Activated naive CD4-positive, alpha-beta T cell treated with anti-CD3 and anti-CD28 coated beads, Interleukin-2, amount 10 ng/mL, durations not matched to agents 7 days and 5 days (primary cell): ENCODE results near the gene ZXDC.

Experiments
- CTCF ChIA-PET: fragments of 350-600 bp; sonication (Branson Sonifier 250); formaldehyde crosslinking; loops from one replicate; lab custom pipeline; 2021; ENCODE audit warnings: antibody characterized with exemption; lab: Charles Lee
- DNase-seq: peaks from one replicate; pipeline ENCODE4 v3.0.0-alpha.2; 2020
- H3K27ac Mint-ChIP-seq: one replicate; pipeline ENCODE4 v1.8.0; 2021; ENCODE audit warnings: mild to moderate bottlenecking, moderate library complexity, mixed read lengths
- H3K27me3 Mint-ChIP-seq: one replicate; pipeline ENCODE4 v1.8.0; 2021; ENCODE audit warnings: mild to moderate bottlenecking, mixed read lengths
- H3K36me3 Mint-ChIP-seq: one replicate; pipeline ENCODE4 v1.8.0; 2021; ENCODE audit warnings: mixed read lengths
- H3K4me1 Mint-ChIP-seq: one replicate; pipeline ENCODE4 v1.8.0; 2021; ENCODE audit warnings: mixed read lengths
- H3K4me3 Mint-ChIP-seq: one replicate; pipeline ENCODE4 v1.8.0; 2021; ENCODE audit warnings: mild to moderate bottlenecking, moderate library complexity, mixed read lengths
- H3K9me3 Mint-ChIP-seq: one replicate; pipeline ENCODE4 v1.8.0; 2021; ENCODE audit warnings: mixed read lengths

The ZXDC gene

DNA sequence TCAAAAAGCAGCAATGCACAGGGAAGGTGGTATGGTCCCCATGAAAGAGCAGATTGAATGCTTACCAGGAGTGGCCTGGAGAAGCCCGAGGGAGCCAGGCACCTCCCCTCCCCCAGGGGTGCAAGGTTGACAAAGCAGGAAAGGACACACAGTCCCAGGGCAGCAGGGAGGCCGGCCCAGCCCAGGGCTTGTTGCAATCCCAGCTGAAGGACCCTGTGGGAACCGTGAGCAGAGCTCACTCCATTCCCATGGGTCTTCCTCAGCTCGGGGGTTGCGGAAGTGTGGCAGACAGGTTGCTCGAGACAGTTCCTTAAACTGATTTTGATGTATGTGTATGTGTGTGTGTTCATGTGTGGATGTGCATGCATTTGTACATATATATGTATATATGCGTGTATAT, 26.0 kb upstream of the ZXDC start:
- Mint-ChIP-seq H3K27ac (no peak overlapping the region), H3K4me1 (peaks cover 9% of the 10 kb centered on the region), H3K36me3 (no peaks in the 10 kb centered on the region), H3K4me3 (no peak overlapping the region), H3K27me3 (no peaks in the 10 kb centered on the region), H3K9me3 (no peaks in the 10 kb centered on the region)
- CTCF ChIA-PET, result no interaction called here
- no peak for DNase-seq

DNA sequence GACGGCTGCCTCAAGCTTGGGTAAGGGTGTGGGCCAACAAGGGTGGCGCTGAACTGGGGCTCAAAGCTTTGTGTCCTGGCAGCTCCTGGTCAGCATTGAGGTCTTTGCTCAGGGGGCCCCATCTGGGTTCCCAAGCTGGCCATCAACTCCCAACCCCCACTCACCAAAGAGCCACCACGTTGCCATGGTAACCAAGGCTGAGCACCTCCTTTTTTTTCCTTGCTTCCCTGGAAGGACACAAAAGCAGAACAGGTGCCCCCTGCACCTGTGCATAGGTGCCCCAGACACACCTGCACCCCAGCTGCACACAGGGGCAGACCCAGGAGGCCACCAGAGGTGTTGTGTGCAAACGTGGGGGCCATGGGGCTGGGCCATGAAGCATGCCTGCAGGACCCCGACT, 25.4 kb upstream of the ZXDC start:
- H3K27ac Mint-ChIP-seq, result no peak overlapping the region
- no peaks in the 10 kb centered on the region for H3K27me3 Mint-ChIP-seq
- no peaks in the 10 kb centered on the region for H3K36me3 Mint-ChIP-seq
- CTCF ChIA-PET, result no interaction called here
- peaks cover 11% of the 10 kb centered on the region for H3K4me1 Mint-ChIP-seq
- no peaks in the 10 kb centered on the region for H3K9me3 Mint-ChIP-seq
- H3K4me3 Mint-ChIP-seq, result no peak overlapping the region
- no peak for DNase-seq

DNA sequence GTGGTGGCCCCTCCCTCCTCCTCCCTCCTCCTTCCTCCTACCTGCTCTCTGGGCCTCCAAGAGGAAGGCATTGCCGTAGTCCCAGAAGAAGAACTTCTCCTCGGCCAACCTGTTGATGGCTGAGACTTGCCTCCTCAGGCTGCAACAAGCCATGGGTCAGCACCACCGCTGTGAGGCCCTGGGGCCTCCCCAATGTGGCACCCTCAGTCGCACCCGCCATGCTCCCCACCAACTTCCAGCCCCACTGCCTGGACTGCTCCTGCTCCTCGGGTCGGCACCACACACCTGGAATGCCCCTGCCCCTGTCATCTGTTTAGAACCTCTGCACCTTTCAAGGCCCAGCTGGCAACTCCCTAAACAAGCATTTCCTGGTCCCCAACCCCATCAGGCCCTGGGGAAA, 24.3 kb upstream of the ZXDC start:
- CTCF ChIA-PET, result interaction anchor here (1.5 kb wide), 1 partner anchor 19 kb away, joined by 3 read pairs; no protein-coding TSS in a partner anchor

DNA sequence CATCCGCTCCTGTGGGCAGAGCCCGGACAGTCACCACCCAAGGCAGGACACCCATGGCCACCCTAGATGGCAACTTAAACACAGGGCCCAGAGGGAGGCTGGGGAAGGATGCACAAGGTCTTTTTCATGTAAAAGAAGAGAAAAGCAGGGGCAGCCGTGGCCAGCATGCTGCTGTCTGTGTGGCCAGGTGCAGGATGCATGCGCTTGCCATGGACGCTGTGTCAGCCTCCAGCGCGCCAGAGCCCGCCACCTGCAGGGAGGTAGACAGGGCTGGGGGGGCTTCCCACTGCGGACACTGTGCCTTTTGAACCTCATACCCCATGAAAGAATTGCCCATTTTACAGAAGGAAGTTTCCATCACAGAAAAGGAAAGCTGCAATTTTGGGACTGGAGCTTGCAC, 23.7 kb upstream of the ZXDC start:
- no peaks in the 10 kb centered on the region for H3K27me3 Mint-ChIP-seq
- CTCF ChIA-PET, result interaction anchor here (1.5 kb wide), 1 partner anchor 20 kb away, joined by 3 read pairs; no protein-coding TSS in a partner anchor
- DNase-seq, result no peak
- no peaks in the 10 kb centered on the region for H3K9me3 Mint-ChIP-seq
- peaks cover 16% of the 10 kb centered on the region for H3K4me1 Mint-ChIP-seq
- no peak overlapping the region for H3K4me3 Mint-ChIP-seq
- H3K27ac Mint-ChIP-seq, result no peak overlapping the region
- H3K36me3 Mint-ChIP-seq, result no peaks in the 10 kb centered on the region

More for the DNA sequence above, 24.3 kb upstream of the ZXDC start:
- no peaks in the 10 kb centered on the region for H3K27me3 Mint-ChIP-seq
- no peak overlapping the region for H3K4me3 Mint-ChIP-seq
- H3K27ac Mint-ChIP-seq, result no peak overlapping the region
- H3K9me3 Mint-ChIP-seq, result no peaks in the 10 kb centered on the region
- no peaks in the 10 kb centered on the region for H3K36me3 Mint-ChIP-seq
- DNase-seq, result no peak
- peaks cover 13% of the 10 kb centered on the region for H3K4me1 Mint-ChIP-seq

DNA sequence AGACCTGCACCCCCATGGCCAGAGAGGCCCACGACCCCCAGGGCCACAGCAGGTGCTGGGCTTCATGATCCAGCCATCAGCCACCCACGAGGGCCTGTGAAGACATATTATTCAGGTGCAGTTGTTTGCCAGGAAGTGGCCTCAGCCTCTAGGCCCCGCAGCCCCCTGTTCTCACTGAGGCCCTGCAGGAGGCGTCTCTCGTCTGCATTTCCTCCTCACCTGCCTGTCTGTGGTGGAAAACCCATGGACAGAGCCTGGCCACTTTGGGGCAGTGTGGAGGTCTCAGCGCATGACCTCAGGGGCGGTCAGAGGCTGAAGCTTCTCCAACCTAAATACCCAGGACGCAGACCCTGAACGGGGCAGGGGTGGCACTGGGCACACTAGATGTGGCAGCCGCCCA, 23.2 kb upstream of the ZXDC start:
- CTCF ChIA-PET, result interaction anchor here (0.9 to 1.5 kb wide), 2 partner anchors 20 to 25 kb away, joined by 3 to 6 read pairs; partner anchors contain the start of gene CHST13
- H3K27me3 Mint-ChIP-seq, result no peaks in the 10 kb centered on the region
- H3K9me3 Mint-ChIP-seq, result no peaks in the 10 kb centered on the region
- H3K4me1 Mint-ChIP-seq, result peaks cover 21% of the 10 kb centered on the region
- no peak overlapping the region for H3K4me3 Mint-ChIP-seq
- peak; percentile 30 for DNase-seq
- H3K27ac Mint-ChIP-seq, result peak overlapping the region; percentile 77
- H3K36me3 Mint-ChIP-seq, result no peaks in the 10 kb centered on the region

DNA sequence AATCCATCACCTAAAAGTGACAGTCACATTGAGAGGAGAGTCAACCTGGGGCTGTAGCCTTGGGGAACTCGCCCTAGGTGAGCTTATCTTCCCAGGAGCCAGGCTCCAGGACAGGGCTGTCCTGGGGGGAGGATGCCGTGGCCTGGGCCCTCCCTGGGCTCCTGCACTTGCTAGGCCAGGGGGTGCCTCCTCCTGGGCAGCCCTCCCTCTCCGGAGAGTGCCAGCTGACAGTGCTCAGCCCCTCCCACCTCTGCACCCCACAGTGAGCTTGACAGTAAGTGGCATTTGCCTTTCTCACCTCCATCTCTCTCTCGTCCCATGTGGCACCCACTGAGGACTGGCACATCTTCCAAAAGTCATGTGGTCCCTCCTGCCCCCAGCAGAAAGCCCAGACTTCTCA, 22.8 kb upstream of the ZXDC start:
- Mint-ChIP-seq H3K9me3 (no peaks in the 10 kb centered on the region), H3K27me3 (no peaks in the 10 kb centered on the region), H3K36me3 (no peaks in the 10 kb centered on the region), H3K4me3 (no peak overlapping the region), H3K4me1 (peaks cover 24% of the 10 kb centered on the region), H3K27ac (peak overlapping the region; percentile 77)
- DNase-seq, result no peak
- CTCF ChIA-PET, result interaction anchor here (0.9 to 1.5 kb wide), 2 partner anchors 21 to 25 kb away, joined by 3 to 6 read pairs; partner anchors contain the start of gene CHST13

DNA sequence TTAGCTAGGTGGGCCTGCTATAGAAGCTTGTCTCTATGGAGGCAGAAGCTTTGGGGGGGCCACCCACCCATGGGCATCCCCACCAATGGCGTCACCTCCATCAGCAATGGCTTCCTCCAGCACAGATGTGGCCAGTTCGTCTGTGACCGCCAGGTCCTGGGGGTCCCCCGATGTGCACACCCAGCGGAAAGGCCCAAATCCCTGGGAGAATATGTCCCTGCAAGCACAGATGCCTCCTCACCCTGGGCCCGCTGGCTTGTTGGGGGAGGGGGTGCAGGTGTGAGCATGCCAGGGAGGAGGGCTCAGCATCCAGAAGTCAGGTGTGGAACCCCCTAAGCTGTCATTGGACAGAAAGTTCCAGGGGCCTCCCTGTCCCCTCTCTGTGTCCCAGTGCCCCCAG, 22.3 kb upstream of the ZXDC start:
- H3K36me3 Mint-ChIP-seq, result no peaks in the 10 kb centered on the region
- H3K27ac Mint-ChIP-seq, result no peak overlapping the region
- no peak overlapping the region for H3K4me3 Mint-ChIP-seq
- CTCF ChIA-PET, result interaction anchor here (2.2 kb wide), 1 partner anchor 11 kb away, joined by 6 read pairs; no protein-coding TSS in a partner anchor
- no peaks in the 10 kb centered on the region for H3K9me3 Mint-ChIP-seq
- peaks cover 28% of the 10 kb centered on the region for H3K4me1 Mint-ChIP-seq
- no peak for DNase-seq
- no peaks in the 10 kb centered on the region for H3K27me3 Mint-ChIP-seq

DNA sequence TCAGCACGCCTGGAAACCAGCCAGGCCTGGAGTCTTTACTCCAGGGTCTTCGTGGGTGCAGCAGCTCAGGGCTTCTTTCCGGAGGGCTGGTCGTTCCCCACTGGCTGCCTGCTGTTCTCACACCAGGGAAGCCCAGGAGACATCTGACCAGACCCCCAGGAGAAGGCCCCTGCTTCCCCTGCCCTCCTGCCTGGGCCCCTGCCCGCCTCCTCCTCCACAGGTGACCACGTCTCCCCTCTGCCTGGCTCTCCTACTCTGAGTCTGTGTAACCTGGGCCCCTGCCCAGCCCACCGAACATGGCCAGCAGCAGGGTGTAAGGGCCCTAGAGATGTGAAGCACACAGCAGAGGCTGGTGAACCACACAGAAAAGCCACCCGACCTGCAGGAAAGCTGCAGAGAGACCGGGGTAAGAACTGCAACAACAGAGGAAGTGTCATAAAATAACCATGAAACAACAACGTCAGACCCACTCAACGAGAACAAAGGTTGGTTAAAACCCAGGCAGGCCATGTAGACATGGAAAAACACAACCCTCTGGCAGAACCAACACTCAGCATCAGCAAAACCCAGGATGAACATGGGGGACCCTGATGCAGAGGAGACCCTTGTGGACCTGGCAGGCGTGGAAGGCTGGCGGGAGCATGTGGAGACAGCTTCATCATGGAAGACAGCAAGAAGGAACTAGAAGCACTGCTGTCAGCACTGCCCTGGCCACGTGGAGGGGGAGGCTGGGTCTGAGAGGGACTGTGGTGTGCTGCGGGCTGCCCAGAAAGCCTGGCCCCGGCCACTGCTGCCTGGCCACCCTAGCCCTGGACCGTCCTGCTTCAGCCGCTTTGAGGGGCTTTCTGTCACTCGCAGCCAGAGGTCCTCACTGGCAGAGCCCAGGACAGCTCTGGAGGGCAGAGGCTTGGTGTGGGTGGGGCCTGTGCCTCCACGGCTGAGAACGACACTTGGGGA, 21.5 kb upstream of the ZXDC start:
- DNase-seq, result peak; percentile 43
- H3K4me1 Mint-ChIP-seq, result peaks cover 28% of the 10 kb centered on the region
- no peaks in the 10 kb centered on the region for H3K36me3 Mint-ChIP-seq
- peak overlapping the region; percentile 89 for H3K27ac Mint-ChIP-seq
- H3K27me3 Mint-ChIP-seq, result no peaks in the 10 kb centered on the region
- H3K9me3 Mint-ChIP-seq, result no peaks in the 10 kb centered on the region
- no peak overlapping the region for H3K4me3 Mint-ChIP-seq
- CTCF ChIA-PET, result interaction anchor here (2.2 kb wide), 1 partner anchor 10 kb away, joined by 6 read pairs; no protein-coding TSS in a partner anchor

DNA sequence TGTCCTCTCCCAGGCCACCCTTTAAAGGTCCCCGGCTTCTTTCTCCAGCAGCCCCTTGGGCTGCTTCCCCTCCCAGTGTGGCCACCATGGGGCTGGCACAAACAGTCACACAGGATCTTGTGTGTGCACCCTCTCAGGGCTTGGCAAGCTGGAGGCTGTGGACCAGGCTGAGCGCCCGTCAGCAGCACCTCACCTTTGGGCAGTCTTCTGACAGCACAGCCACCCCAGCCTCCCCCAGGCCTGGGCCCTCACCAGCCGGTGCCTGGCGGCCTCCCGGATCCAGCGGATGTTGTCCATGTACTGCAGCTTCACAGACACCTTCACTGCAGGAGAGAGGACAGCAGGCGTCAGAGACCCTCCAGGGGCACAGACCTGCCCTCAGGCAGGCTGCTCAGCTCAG, 20.1 kb upstream of the ZXDC start:
- H3K4me1 Mint-ChIP-seq, result peaks cover 28% of the 10 kb centered on the region
- CTCF ChIA-PET, result interaction anchor here (2.2 kb wide), 1 partner anchor 9 kb away, joined by 6 read pairs; no protein-coding TSS in a partner anchor
- no peak overlapping the region for H3K4me3 Mint-ChIP-seq
- no peak overlapping the region for H3K27ac Mint-ChIP-seq
- no peaks in the 10 kb centered on the region for H3K27me3 Mint-ChIP-seq
- H3K9me3 Mint-ChIP-seq, result no peaks in the 10 kb centered on the region
- no peaks in the 10 kb centered on the region for H3K36me3 Mint-ChIP-seq
- no peak for DNase-seq

DNA sequence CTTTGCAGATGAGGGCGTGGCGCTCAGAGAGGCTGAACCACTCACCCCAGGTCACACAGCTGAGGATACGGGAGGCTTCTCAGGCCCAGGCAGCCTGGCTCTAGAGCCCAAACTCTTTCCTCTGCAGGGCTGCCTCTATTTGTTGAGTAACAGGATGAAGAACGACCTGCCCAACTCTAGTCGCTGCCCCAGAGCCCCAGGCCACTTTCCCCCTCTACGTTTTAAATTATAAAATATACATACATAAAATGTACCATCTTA, 19.2 kb upstream of the ZXDC start:
- Mint-ChIP-seq H3K4me3 (no peak overlapping the region), H3K4me1 (peaks cover 28% of the 10 kb centered on the region), H3K36me3 (no peaks in the 10 kb centered on the region), H3K27ac (no peak overlapping the region), H3K9me3 (no peaks in the 10 kb centered on the region), H3K27me3 (no peaks in the 10 kb centered on the region)
- CTCF ChIA-PET, result no interaction called here
- DNase-seq, result no peak

DNA sequence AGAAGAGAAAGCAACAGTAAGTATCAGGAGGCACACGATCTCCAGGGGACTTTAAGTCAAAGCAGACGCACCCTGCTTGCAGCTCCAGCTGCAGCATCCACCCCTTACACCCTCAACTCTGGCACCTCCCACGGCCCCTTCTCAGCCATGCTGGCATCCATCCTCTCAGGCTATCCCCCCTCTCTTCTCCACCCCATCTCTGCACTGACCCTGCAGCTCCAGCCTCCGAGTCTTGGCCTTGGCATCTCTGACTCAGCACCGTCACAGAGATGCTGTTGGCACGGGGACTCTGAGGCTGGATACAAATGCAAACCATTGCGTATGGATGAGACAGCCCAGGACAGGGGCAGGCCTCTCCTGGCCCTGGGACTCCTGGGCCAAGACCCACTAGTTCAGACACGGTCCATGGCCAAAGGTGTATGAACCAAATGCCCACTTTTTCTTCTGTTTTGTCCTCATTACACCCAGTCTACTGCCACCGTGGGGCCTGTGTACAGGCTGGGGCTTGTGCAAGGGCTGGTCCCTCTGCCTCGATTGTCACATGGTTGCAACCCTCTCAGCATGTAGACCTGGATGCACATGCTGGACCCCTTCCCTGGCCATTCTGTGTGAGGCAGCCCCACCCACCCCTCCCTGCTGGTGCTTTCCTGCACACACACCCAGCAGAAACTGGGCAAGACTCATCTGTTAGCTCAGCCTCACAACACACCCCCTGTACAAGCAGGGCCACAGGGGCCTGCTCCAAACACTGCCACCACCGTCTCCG, 18.7 kb upstream of the ZXDC start:
- H3K27ac Mint-ChIP-seq, result peak overlapping the region; percentile 82
- no peaks in the 10 kb centered on the region for H3K36me3 Mint-ChIP-seq
- CTCF ChIA-PET, result no interaction called here
- no peaks in the 10 kb centered on the region for H3K9me3 Mint-ChIP-seq
- DNase-seq, result no peak
- H3K4me3 Mint-ChIP-seq, result no peak overlapping the region
- peaks cover 28% of the 10 kb centered on the region for H3K4me1 Mint-ChIP-seq
- H3K27me3 Mint-ChIP-seq, result no peaks in the 10 kb centered on the region

DNA sequence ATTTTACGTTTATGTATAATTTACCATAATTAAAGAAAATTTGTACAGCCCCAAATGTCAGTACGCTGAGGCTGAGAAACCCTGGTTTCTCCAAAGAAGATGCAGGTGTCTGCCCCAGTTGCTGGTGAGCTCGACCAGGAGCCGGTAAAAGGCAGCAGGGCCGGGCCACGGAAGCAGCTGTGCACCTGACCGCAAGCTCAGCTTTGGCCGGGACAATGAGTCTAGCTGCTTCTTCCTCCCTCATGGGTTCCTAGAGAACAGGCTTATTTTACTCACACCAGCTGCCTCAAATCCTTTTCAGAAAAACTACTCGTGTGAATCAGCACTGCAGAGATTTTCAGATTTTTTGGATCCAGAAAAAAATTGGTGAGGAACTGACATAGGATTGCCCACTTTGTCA, 18.0 kb upstream of the ZXDC start:
- no peaks in the 10 kb centered on the region for H3K36me3 Mint-ChIP-seq
- no peaks in the 10 kb centered on the region for H3K9me3 Mint-ChIP-seq
- peaks cover 27% of the 10 kb centered on the region for H3K4me1 Mint-ChIP-seq
- H3K27ac Mint-ChIP-seq, result peak overlapping the region; percentile 59
- CTCF ChIA-PET, result interaction anchor here (0.7 kb wide), 1 partner anchor 23 kb away, joined by 3 read pairs; no protein-coding TSS in a partner anchor
- H3K4me3 Mint-ChIP-seq, result no peak overlapping the region
- peak; percentile 39 for DNase-seq
- H3K27me3 Mint-ChIP-seq, result no peaks in the 10 kb centered on the region

DNA sequence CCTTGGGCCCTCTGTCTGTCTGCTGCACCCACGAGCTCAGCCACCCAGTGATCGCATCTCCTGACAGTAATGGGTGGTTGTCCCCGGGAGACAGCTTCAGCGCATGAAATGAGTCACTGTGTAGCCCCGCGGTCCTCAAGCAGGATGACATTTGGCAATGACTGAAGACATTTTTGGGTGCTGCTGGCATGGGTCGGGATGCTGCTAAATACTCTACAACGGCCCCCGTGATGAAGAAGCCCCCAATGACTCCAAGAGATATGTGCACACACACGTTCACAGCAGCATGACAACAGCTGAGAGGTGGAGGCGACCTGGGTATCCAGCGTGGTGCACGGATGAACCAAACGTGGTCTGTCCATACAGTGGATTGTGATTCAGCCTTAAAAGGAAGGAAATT, 17.4 kb upstream of the ZXDC start:
- Mint-ChIP-seq H3K4me1 (peaks cover 24% of the 10 kb centered on the region), H3K27ac (peak overlapping the region; percentile 4)

More for the DNA sequence above, 17.4 kb upstream of the ZXDC start:
- Mint-ChIP-seq H3K36me3 (no peaks in the 10 kb centered on the region), H3K9me3 (no peaks in the 10 kb centered on the region), H3K4me3 (no peak overlapping the region), H3K27me3 (no peaks in the 10 kb centered on the region)
- DNase-seq, result no peak
- CTCF ChIA-PET, result no interaction called here
